ENCODE data around the gene TRPC4. TPM values are rescaled to one million over a fixed set of nuclear protein-coding genes. Genes with fewer than 3 reads are reported as not detected.

The TRPC4 gene
- total RNA-seq, 1 experiment from 2014 or later, result 0.10 TPM

- in situ Hi-C loops (cut with HindIII; ENCODE audit: low pct_unique_long_range_greater_than_20kb, low sequenced_read_pairs) (no loop called here), intact Hi-C loops (cut with micrococcal nuclease; ENCODE audit: unreplicated experiment) (no loop called here)
- CTCF ChIA-PET, result no interaction called here
These were observed 41.2 kb upstream of the TRPC4 start for GRCh38 chr13:37910790-37911189.

DNA sequence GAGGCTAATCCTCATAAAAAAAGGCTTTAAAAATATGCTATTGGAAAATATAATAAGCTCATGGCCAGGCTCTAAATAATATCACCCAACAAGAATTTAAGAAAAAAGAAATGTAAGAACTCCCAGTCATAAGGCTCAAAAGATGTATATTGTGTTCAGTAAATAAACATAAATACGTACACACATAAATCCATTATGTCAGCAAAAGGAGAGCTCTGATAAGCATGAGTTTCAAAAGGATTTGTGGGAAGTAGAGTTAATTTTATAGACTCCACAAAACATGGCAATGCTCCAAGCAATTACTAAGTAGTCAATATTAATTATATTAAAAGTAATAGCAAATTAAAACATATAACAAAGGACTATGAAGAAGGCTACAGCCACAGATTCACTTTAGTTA lies 37.3 kb upstream of the TRPC4 start:
- POLR2A ChIA-PET, result interaction anchor here (0.5 kb wide), 1 partner anchor 134 kb away, joined by 4 read pairs; no protein-coding TSS in a partner anchor
- CTCF ChIA-PET, result no interaction called here
- TF ChIP-seq TCF7L2 (IDR thresholded peaks at IDR 0.05; ENCODE audit: low read depth, low read length) (no peak), SIN3A (IDR thresholded peaks at IDR 0.05; ENCODE audit: borderline replicate concordance, insufficient read depth, low read depth, low read length) (no peak), CTCF (IDR thresholded peaks at IDR 0.05) (no peak), POLR2AphosphoS5 (IDR thresholded peaks at IDR 0.05; ENCODE audit: low read depth, low read length) (no peak), REST (IDR thresholded peaks at IDR 0.05; ENCODE audit: insufficient read depth in 1 of 2, low read depth in 2 of 2, low read length in 1 of 2) (no peak)

More at GRCh38 chr13:37910790-37911189, 41.2 kb upstream of the TRPC4 start:
- Histone ChIP-seq H3K4me3 (ENCODE audit: low read depth in 2 of 2, low read length in 2 of 2) (no peak overlapping the region), H3K4me1 (ENCODE audit: control insufficient read depth, insufficient read depth, low read length) (no peaks in the 10 kb centered on the region), H3K36me3 (ENCODE audit: control insufficient read depth, insufficient read depth, low read length) (no peaks in the 10 kb centered on the region), H3K27me3 (ENCODE audit: control insufficient read depth, insufficient read depth, low read length) (no peaks in the 10 kb centered on the region), H3K27ac (ENCODE audit: low read length) (no peak overlapping the region), H3K9me3 (ENCODE audit: control insufficient read depth, insufficient read depth, low read depth, low read length) (no peaks in the 10 kb centered on the region)
- no peak for DNase-seq (ENCODE audit: low read depth, low spot score)
- POLR2A ChIA-PET, result no interaction called here
- TF ChIP-seq TCF7L2 (IDR thresholded peaks at IDR 0.05; ENCODE audit: low read depth, low read length) (no peak), SIN3A (IDR thresholded peaks at IDR 0.05; ENCODE audit: borderline replicate concordance, insufficient read depth, low read depth, low read length) (no peak), CTCF (IDR thresholded peaks at IDR 0.05) (no peak), REST (IDR thresholded peaks at IDR 0.05; ENCODE audit: insufficient read depth in 1 of 2, low read depth in 2 of 2, low read length in 1 of 2) (no peak), POLR2AphosphoS5 (IDR thresholded peaks at IDR 0.05; ENCODE audit: low read depth, low read length) (no peak)
- BruUV-seq (replicated peaks), result no TSS peak
- no peak for ATAC-seq

More for the DNA sequence above, 37.3 kb upstream of the TRPC4 start:
- intact Hi-C loops (cut with micrococcal nuclease; ENCODE audit: unreplicated experiment), result no loop called here
- Histone ChIP-seq H3K4me1 (ENCODE audit: control insufficient read depth, insufficient read depth, low read length) (no peaks in the 10 kb centered on the region), H3K4me3 (ENCODE audit: low read depth in 2 of 2, low read length in 2 of 2) (no peak overlapping the region), H3K36me3 (ENCODE audit: control insufficient read depth, insufficient read depth, low read length) (no peaks in the 10 kb centered on the region), H3K27me3 (ENCODE audit: control insufficient read depth, insufficient read depth, low read length) (no peaks in the 10 kb centered on the region), H3K27ac (ENCODE audit: low read length) (no peak overlapping the region), H3K9me3 (ENCODE audit: control insufficient read depth, insufficient read depth, low read depth, low read length) (no peaks in the 10 kb centered on the region)
- ATAC-seq (no peak), DNase-seq (ENCODE audit: low read depth, low spot score) (no peak)
- BruUV-seq (replicated peaks), result no TSS peak
- in situ Hi-C loops (cut with HindIII; ENCODE audit: low pct_unique_long_range_greater_than_20kb, low sequenced_read_pairs), result no loop called here
